HUES64 (cell line): ENCODE results near the gene WASF2.
A peak's percentile ranks its signal among the peaks of the same experiment; 100 is the strongest.
"Not testable (repeated sequence)": the region's sequence is repeated elsewhere in the genome, so short reads cannot be mapped to it uniquely, and the experiment has no call there.

Experiments used
- H3K27ac ChIP-seq: 2 replicates; pipeline ENCODE4 v1.7.0; 2013; ENCODE audit warnings: low read depth, low read length, inconsistent platforms
- H3K27me3 ChIP-seq: 2 replicates; pipeline ENCODE4 v1.6.1; 2013; ENCODE audit warnings: mild to moderate bottlenecking, low read length; ENCODE audit not compliant: insufficient read depth
- H3K36me3 ChIP-seq: 2 replicates; pipeline ENCODE4 v1.6.1; 2013; ENCODE audit warnings: mild to moderate bottlenecking, low read length; ENCODE audit not compliant: insufficient read depth
- H3K4me1 ChIP-seq: 2 replicates; pipeline ENCODE4 v1.6.1; 2013; ENCODE audit warnings: mild to moderate bottlenecking, low read length, moderate library complexity; ENCODE audit not compliant: insufficient read depth
- H3K4me3 ChIP-seq: 2 replicates; pipeline ENCODE4 v1.5.1; 2013; ENCODE audit warnings: mild to moderate bottlenecking, low read length, moderate library complexity
- H3K9ac ChIP-seq: 2 replicates; pipeline ENCODE4 v1.6.1; 2013; ENCODE audit warnings: mild to moderate bottlenecking, low read depth, low read length
- H3K9me3 ChIP-seq: 2 replicates; pipeline ENCODE4 v1.6.1; 2013; ENCODE audit warnings: low read depth, low read length; ENCODE audit not compliant: insufficient read depth
- WGBS: fragments of 150-250, 120-280 bp; methylation state at CpG from one replicate; pipeline ENCODE4 v1.1.7; 2013; ENCODE audit warnings: missing lambda C conversion rate; 5-methylcytosine and 5-hydroxymethylcytosine counted together

Gene WASF2

DNA sequence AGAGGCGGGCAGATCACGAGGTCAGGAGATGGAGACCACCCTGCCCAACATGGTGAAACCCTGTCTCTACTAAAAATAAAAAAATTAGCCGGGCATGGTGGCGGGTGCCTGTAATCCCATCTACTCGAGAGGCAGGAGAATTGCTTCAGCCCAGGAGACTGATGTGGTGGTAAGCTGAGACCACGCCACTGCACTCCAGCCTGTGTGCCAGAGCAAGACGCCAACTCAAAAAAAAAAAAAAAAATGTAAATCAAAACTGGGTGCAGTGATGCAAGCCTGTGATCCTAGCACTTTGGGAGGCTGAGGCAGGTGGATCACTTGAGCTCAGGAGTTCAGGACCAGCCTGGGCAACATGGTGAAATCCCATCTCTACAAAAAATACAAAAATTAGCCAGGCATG lies 17.9 kb downstream of the WASF2 start:
- 97% methylated on average over 7 of the region's 7 CpGs for WGBS
- H3K27me3 ChIP-seq, H3K27ac ChIP-seq: not testable (repeated sequence)

DNA sequence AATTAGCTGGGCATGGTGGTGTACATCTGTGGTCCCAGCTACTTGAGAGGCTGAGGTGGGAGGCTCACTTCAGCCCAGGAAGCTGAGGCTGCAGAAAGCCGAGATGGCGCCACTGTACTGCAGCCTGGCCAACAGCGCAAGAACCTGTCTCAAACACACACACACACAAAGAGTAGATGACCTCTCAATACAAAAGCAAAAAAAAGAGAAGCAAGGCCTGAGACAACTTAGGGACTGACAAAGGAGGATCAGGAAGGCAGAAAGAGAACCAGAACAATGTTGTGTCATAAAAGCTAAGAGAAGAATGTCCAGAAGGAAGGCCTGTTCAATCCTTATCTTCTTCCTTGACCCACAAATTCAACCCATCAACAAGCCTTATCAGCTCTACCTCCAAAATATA lies 18.5 kb downstream of the WASF2 start:
- Histone ChIP-seq H3K9me3 (no peaks in the 10 kb centered on the region), H3K4me3 (no peak overlapping the region), H3K27me3 (no peaks in the 10 kb centered on the region), H3K9ac (no peak overlapping the region), H3K27ac (no peak overlapping the region), H3K4me1 (peaks cover 8% of the 10 kb centered on the region; the same call in 1 of the 2 replicates), H3K36me3 (no peaks in the 10 kb centered on the region)
- WGBS: 100% methylated on average over 3 of the region's 3 CpGs

More for the DNA sequence above, 17.9 kb downstream of the WASF2 start:
- H3K9me3 ChIP-seq, H3K9ac ChIP-seq, H3K36me3 ChIP-seq, H3K4me1 ChIP-seq, H3K4me3 ChIP-seq: not testable (repeated sequence)

DNA sequence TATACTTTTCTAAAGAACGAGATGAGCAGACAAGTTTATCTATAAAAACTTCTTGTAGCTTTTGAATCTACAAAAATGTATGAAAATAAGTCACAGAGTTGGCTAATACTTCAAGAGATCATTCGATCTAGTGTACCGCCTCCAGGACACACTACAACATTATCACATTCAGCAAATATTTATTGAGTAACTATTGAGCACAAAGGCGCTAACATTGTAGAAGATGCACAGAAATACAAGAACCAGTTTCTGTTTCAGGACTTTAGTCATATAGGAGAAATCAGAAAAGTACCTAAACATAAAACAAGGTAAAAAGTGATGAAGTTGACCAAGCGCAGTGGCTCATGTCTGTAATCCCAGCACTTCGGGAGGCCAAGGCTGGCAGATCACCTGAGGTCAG lies 20.6 kb downstream of the WASF2 start:
- Histone ChIP-seq H3K4me1 (0 out of 2 replicates have a peak, but pooled peaks cover 5% of the 10 kb centered on the region), H3K4me3 (no peak overlapping the region), H3K27ac (no peak overlapping the region), H3K9me3 (no peaks in the 10 kb centered on the region), H3K36me3 (no peaks in the 10 kb centered on the region), H3K27me3 (no peaks in the 10 kb centered on the region), H3K9ac (no peak overlapping the region)
- WGBS: 93% methylated on average over 5 of the region's 6 CpGs

DNA sequence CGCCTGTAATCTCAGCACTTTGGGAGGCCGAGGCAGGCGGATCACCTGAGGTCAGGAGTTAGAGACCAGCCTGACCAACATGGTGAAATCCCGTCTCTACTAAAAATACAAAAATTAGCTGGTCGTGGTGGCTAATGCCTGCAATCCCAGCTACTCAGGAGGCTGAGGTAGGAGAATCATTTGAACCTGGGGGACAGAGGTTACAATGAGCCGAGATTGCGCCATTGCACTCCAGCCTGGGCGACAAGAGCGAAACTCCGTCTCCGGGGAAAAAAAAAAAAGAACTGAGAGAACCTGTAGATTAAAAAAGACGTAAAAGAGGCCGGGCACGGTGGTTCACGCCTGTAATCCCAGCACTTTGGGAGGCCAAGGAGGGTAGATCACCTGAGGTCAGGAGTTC lies 21.6 kb downstream of the WASF2 start:
- WGBS: 96% methylated on average over 15 of the region's 15 CpGs

DNA sequence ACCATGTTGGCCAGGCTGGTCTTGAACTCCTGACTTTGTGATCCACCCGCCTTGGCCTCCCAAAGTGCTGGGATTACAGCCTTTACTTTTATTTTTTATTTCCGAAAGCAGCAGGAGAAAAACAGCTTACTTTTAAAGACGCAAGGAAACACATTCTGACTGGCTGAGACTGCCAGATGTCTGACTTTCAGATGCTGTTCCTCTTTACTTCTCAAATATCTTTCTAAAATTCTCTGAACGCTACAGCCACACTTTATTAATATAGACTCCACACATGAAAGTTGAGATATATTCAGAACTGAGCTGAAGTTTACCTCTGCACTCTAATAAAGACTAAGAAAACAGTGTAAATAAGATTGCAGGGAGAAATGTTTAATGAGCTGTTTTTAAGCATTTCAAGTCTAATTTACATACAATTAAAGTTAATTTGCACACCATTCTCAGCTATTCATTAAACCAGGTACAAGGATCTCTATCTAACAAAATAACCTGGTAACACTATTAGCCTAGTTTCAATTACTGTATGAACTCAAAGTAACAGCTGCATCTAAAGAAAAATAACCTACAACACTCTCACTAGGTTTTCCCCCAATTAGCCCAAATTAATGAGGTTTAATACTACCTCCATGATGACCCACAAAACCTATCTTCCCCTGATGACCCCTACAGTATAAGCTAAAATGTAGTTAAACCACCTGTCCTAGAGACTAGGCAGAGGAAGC lies 24.9 kb downstream of the WASF2 start:
- H3K27me3 ChIP-seq: no peaks in the 10 kb centered on the region
- H3K9me3 ChIP-seq: no peaks in the 10 kb centered on the region
- no peaks in the 10 kb centered on the region for H3K36me3 ChIP-seq
- no peak overlapping the region for H3K4me3 ChIP-seq
- no peak overlapping the region for H3K9ac ChIP-seq
- no peak overlapping the region for H3K27ac ChIP-seq
- no peaks in the 10 kb centered on the region for H3K4me1 ChIP-seq
- WGBS: 91% methylated on average over 4 of the region's 4 CpGs

More for the DNA sequence above, 21.6 kb downstream of the WASF2 start:
- H3K4me1 ChIP-seq, H3K9ac ChIP-seq, H3K27me3 ChIP-seq, H3K9me3 ChIP-seq, H3K4me3 ChIP-seq, H3K27ac ChIP-seq, H3K36me3 ChIP-seq: not testable (repeated sequence)

DNA sequence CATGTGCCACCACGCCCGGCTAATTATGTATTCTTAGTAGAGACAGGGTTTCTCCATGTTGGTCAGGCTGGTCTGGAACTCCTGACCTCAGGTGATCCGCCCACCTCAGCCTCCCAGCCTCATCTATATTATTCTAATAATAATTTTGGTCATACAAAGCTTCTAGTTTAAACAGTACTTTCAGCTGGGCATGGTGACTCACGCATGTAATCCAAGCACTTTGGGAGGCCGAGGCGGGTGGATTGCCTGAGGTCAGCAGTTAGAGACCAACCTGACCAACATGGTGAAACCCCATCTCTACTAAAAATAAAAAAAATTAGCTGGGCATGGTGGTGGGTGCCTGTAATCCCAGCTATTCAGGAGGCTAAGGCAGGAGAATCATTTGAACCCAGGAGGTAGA lies 26.1 kb downstream of the WASF2 start:
- H3K9me3 ChIP-seq, H3K27ac ChIP-seq, H3K4me1 ChIP-seq, H3K36me3 ChIP-seq, H3K27me3 ChIP-seq, H3K4me3 ChIP-seq, H3K9ac ChIP-seq: not testable (repeated sequence)
- 94% methylated on average over 5 of the region's 6 CpGs for WGBS

DNA sequence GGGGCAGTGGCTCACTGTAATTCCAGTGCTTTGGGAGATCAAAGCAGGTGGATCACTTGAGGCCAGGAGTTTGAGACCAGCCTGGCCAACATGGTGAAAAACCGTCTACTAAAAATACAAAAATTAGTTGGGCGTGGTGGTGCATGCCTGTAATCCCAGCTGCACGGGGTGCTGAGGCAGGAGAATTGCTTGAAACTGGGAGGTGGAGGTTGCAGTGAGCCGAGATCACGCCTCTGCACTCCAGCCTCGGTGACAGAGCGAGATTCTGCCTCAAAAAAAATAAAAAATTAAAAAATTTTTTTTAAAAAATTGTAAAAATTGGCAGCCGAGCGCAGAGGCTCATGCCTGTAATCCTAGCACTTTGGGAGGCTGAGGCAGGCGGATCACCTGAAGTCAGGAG lies 31.4 kb downstream of the WASF2 start:
- 90% methylated on average over 10 of the region's 10 CpGs for WGBS
- not testable (repeated sequence) for H3K9me3 ChIP-seq, H3K4me3 ChIP-seq, H3K36me3 ChIP-seq, H3K9ac ChIP-seq, H3K27me3 ChIP-seq, H3K4me1 ChIP-seq, H3K27ac ChIP-seq

DNA sequence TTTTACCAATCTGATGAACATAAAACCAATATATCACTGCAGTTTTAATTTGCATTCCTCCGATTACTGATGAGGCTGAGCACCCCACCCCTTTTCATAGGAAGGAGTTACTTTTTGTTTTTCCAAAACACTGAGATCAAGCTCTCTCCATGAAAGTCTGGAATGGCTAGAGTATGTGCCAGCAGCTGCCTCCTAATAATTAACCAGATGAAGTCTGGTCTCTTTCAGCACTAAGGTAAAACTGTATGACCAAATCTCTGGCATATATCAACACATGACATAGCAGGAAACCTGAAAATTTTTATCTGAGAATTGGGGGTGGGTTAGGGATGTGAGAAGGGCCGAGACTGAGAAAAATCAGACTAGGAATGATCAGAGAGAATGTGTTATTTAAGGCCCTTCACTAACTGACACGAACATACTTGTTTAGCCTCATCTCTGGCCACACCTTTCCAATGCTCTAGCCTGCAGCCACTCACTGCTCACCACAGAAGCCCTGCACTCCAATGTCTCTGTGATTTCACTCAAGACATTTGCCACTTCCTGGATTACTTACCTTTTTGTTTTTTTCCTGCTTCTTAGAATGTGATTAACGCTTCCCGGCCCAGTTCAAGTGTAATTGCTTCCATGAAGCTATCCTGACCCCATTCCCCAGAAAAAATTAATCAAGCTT lies 34.7 kb downstream of the WASF2 start:
- no peaks in the 10 kb centered on the region for H3K4me1 ChIP-seq
- H3K36me3 ChIP-seq: peaks cover 4% of the 10 kb centered on the region
- 0 out of 2 replicates have a peak overlapping the region, but pooled peaks have one; percentile 5 for H3K27ac ChIP-seq
- H3K27me3 ChIP-seq: no peaks in the 10 kb centered on the region
- WGBS: 95% methylated on average over 5 of the region's 5 CpGs
- H3K9me3 ChIP-seq: no peaks in the 10 kb centered on the region
- no peak overlapping the region for H3K4me3 ChIP-seq
- H3K9ac ChIP-seq: no peak overlapping the region

DNA sequence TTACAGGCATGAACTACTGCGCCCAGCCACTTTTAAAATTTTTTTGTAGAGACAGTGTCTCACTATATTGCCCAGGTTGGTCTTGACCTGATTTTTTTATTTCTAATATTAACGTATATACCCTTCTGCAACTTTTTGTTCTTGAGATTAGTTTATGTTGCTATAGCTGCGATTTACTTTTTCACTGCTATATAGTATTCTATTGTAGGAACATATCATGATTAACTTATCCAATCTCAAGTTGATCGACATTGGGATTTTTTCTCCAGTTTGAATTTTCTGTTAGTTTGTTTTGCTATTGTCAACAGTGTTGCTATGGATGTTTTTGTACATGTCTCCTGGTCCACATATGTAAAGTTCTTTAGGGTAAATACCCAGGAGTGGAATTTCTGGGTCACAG lies 35.4 kb downstream of the WASF2 start:
- H3K9ac ChIP-seq: no peak overlapping the region
- no peak overlapping the region for H3K27ac ChIP-seq
- H3K4me1 ChIP-seq: no peaks in the 10 kb centered on the region
- peaks cover 4% of the 10 kb centered on the region for H3K36me3 ChIP-seq
- no peaks in the 10 kb centered on the region for H3K27me3 ChIP-seq
- H3K4me3 ChIP-seq: no peak overlapping the region
- 97% methylated on average over 2 of the region's 4 CpGs for WGBS
- no peaks in the 10 kb centered on the region for H3K9me3 ChIP-seq

DNA sequence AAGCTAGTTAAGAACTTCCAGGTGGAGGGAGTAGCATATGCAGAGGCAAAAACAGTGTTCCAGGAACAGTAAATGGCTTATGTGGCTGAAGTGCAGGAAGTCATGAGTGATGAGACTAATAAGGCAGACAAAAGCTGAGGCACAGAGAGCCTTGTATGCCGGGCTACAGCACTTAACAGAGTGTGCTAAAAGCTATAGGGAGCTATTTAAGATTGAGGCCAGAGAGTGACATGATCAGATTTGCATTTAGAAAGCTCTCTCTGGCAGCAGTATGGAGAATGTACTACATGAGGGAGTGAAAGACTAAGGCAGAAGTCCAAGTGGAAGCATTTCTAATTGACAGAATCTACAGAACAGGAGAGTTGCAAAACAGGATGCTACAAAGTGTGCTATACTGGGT lies 38.6 kb downstream of the WASF2 start:
- Histone ChIP-seq H3K4me1 (0 out of 2 replicates have a peak, but pooled peaks cover 5% of the 10 kb centered on the region), H3K9ac (no peak overlapping the region), H3K4me3 (no peak overlapping the region), H3K36me3 (peaks cover 4% of the 10 kb centered on the region), H3K9me3 (no peaks in the 10 kb centered on the region), H3K27ac (no peak overlapping the region), H3K27me3 (no peaks in the 10 kb centered on the region)
- 73% methylated on average over 1 of the region's 1 CpG for WGBS

DNA sequence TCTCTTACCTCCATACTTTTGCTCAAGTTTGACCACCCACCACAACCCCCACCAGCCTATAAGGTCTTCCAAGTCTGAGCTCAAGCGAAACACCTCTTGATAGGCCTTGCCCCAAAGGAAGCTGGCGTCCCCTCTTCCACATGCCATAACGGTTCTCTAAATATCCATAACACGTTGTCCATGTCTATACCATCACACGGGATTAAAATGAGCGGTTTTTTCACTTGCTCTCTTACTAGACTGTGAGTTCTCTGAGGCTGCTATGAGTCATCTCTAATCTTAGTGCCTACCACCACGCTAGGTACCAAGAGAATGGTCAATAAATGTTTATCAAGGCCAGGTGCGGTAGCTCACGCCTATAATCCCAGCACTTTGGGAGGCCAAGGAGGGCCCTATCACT lies 41.0 kb downstream of the WASF2 start:
- Histone ChIP-seq H3K27ac (no peak overlapping the region), H3K27me3 (no peaks in the 10 kb centered on the region), H3K4me3 (no peak overlapping the region), H3K36me3 (no peaks in the 10 kb centered on the region), H3K9ac (no peak overlapping the region), H3K9me3 (no peaks in the 10 kb centered on the region), H3K4me1 (0 out of 2 replicates have a peak, but pooled peaks cover 5% of the 10 kb centered on the region)
- 91% methylated on average over 9 of the region's 9 CpGs for WGBS
